M059J (cell line): Measurements from ENCODE around the gene ABCG1. TPM values are rescaled to one million over a fixed set of nuclear protein-coding genes. Genes with fewer than 3 reads are reported as not detected.

Source experiments
- total RNA-seq: library from RNA; depleted of rRNA; stranded (reverse); fragments of >200 nt; shearing (Covaris generic); gene quantifications from 2 replicates; pipeline ENCODE4 v1.2.3, GENCODE V29; 2014; rRNA removed

The ABCG1 gene
- total RNA-seq, 1 experiment from 2014 or later = not detected

Other genes starting within 250 kb of the ABCG1 start
- 12.0 and 18.4 TPM in 2 replicates for gene ZBTB21, start 208.8 kb upstream of the ABCG1 start, total RNA-seq
- gene UMODL1, start 147.8 kb upstream of the ABCG1 start, total RNA-seq = not detected in 2 replicates
- 0.52 TPM in 1 of 2 replicates, not detected in the other for gene TFF3, start 96.3 kb downstream of the ABCG1 start, total RNA-seq
- gene TFF2, start 131.9 kb downstream of the ABCG1 start, total RNA-seq = 0.30 TPM in 1 of 2 replicates, not detected in the other
- gene TFF1, start 147.4 kb downstream of the ABCG1 start, total RNA-seq = not detected in 2 replicates
- 0.27 TPM in 1 of 2 replicates, not detected in the other for gene TMPRSS3, start 176.9 kb downstream of the ABCG1 start, total RNA-seq
- gene UBASH3A, start 184.8 kb downstream of the ABCG1 start, total RNA-seq = not detected in 2 replicates